Endothelial cell of umbilical vein (primary cell): ENCODE data around the gene JCAD. TPM values are rescaled to one million over a fixed set of nuclear protein-coding genes. Genes with fewer than 3 reads are reported as not detected.

ENCODE experiments used
- BruUV-seq: library from RNA; stranded (reverse); fragments of 400-500 nt; replicated peaks from 2 replicates; lab custom pipeline; 2021; lab: Mats Ljungman, UMichigan
- CTCF ChIA-PET: fragments of 300-600, 350-600 bp; sonication (Branson Sonifier 250); formaldehyde crosslinking; loops from one replicate; lab custom pipeline; 2021; ENCODE audit warnings: antibody characterized with exemption, inconsistent platforms; lab: Charles Lee
- POLR2A ChIA-PET: fragments of 300-600, 350-600 bp; sonication (Branson Sonifier 250); formaldehyde crosslinking; loops from one replicate; lab custom pipeline; 2021; ENCODE audit warnings: antibody characterized with exemption, inconsistent platforms; lab: Charles Lee
- DNase-seq: peaks from one replicate; pipeline ENCODE4 v3.0.0-alpha.2; 2011; ENCODE audit warnings: low read depth, low spot score
- FAIRE-seq: peaks from 2 replicates; lab custom pipeline; 2011; peaks lifted over from hg19 to GRCh38; lab: Jason Lieb, UNC
- H2AFZ ChIP-seq: 2 replicates; pipeline ENCODE4 v1.6.0; 2012; ENCODE audit warnings: low read depth, low read length, control low read depth, inconsistent platforms
- H3K27ac ChIP-seq: 2 replicates; pipeline ENCODE4 v1.5.1; 2011; ENCODE audit warnings: low read depth, mild to moderate bottlenecking, control low read depth, low read length, moderate library complexity; ENCODE audit not compliant: insufficient read depth
- H3K27me3 ChIP-seq, 2 experiments: 2 replicates each; pipeline versions ENCODE4 v1.6.0 to v1.6.1; 2011; ENCODE audit warnings: low read length in 2 of 2, mixed read lengths in 1 of 2; ENCODE audit not compliant: control insufficient read depth in 2 of 2, insufficient read depth in 2 of 2
- H3K36me3 ChIP-seq, 2 experiments: 2 replicates in 1 of 2; 3 replicates in 1 of 2; pipeline ENCODE4 v1.5.1; 2011; ENCODE audit warnings: low read length in 2 of 2, mild to moderate bottlenecking in 1 of 2, moderate library complexity in 1 of 2; ENCODE audit not compliant: control insufficient read depth in 2 of 2, insufficient read depth in 2 of 2; ENCODE audit errors: extremely low read depth in 1 of 2
- H3K4me1 ChIP-seq: 3 replicates; pipeline ENCODE4 v1.5.1; 2011; ENCODE audit warnings: mild to moderate bottlenecking, low read length; ENCODE audit not compliant: control insufficient read depth, insufficient read depth; ENCODE audit errors: extremely low read depth
- H3K4me2 ChIP-seq: 2 replicates; pipeline ENCODE4 v1.6.1; 2011; ENCODE audit warnings: low read length, control low read depth, mixed read lengths; ENCODE audit not compliant: insufficient read depth
- H3K4me3 ChIP-seq, 3 experiments: fragments of 200-600 bp in 1 of 3; sonication (generic), shearing (Covaris generic) in 1 of 3; replicated peaks in 1 of 3; 2 replicates each; pipeline ENCODE4 v1.5.1; 2011 to 2016; ENCODE audit warnings: control low read depth in 3 of 3, low read length in 3 of 3, mild to moderate bottlenecking in 2 of 3, inconsistent platforms in 1 of 3, low read depth in 1 of 3, moderate library complexity in 1 of 3; ENCODE audit not compliant: insufficient read depth in 1 of 3
- H3K79me2 ChIP-seq: 2 replicates; pipeline ENCODE4 v1.6.0; 2012; ENCODE audit warnings: low read length, inconsistent platforms; ENCODE audit not compliant: control insufficient read depth, insufficient read depth
- H3K9ac ChIP-seq: replicated peaks from 2 replicates; pipeline ENCODE3; 2011; ENCODE audit warnings: low read length, control low read depth; ENCODE audit not compliant: insufficient read depth; ENCODE audit errors: extremely low read depth
- H3K9me1 ChIP-seq: replicated peaks from 3 replicates; pipeline ENCODE4 v1.6.0; 2011; ENCODE audit warnings: mild to moderate bottlenecking, low read length; ENCODE audit not compliant: control insufficient read depth, insufficient read depth; ENCODE audit errors: extremely low read depth
- H3K9me3 ChIP-seq: replicated peaks from 2 replicates; pipeline ENCODE4 v1.5.1; 2012; ENCODE audit warnings: low read length, inconsistent platforms; ENCODE audit not compliant: control insufficient read depth, insufficient read depth
- H4K20me1 ChIP-seq: replicated peaks from 2 replicates; pipeline ENCODE3; 2011; ENCODE audit warnings: mild to moderate bottlenecking, low read length; ENCODE audit not compliant: control insufficient read depth, insufficient read depth; ENCODE audit errors: extremely low read depth
- EZH2 ChIP-seq: IDR thresholded peaks from 2 replicates; pipeline ENCODE4 v1.6.1; 2012; ENCODE audit warnings: borderline replicate concordance, low read depth, mild to moderate bottlenecking, moderate library complexity, low read length, inconsistent platforms; ENCODE audit not compliant: severe bottlenecking
- FOS ChIP-seq: IDR thresholded peaks from 2 replicates; pipeline ENCODE4 v1.6.1; 2011; ENCODE audit warnings: mild to moderate bottlenecking, low read length, moderate library complexity, borderline replicate concordance; ENCODE audit not compliant: insufficient read depth
- GATA2 ChIP-seq: IDR thresholded peaks from 2 replicates; pipeline ENCODE4 v1.7.0; 2011; ENCODE audit warnings: low read depth, mild to moderate bottlenecking, moderate library complexity, mixed read lengths, low read length; ENCODE audit not compliant: insufficient read length, insufficient read depth
- JUN ChIP-seq: IDR thresholded peaks from 2 replicates; pipeline ENCODE4 v1.6.1; 2011; ENCODE audit warnings: borderline replicate concordance, low read depth; ENCODE audit not compliant: insufficient read length, insufficient read depth
- MYC ChIP-seq: IDR thresholded peaks from one replicate; pipeline ENCODE4 v1.6.1; 2011; ENCODE audit warnings: mild to moderate bottlenecking, low read depth, low read length
- POLR2A ChIP-seq: IDR thresholded peaks from 2 replicates; pipeline ENCODE4 v1.6.1; 2012; ENCODE audit warnings: low read depth, mild to moderate bottlenecking, control low read depth, low read length
- POLR2AphosphoS5 ChIP-seq: IDR thresholded peaks from 2 replicates; pipeline ENCODE4 v1.6.1; 2012; ENCODE audit warnings: low read depth, mild to moderate bottlenecking, control low read depth, low read length, moderate library complexity; ENCODE audit not compliant: insufficient read depth
- dilution Hi-C: fragments of 300-500 bp; cut with MboI; formaldehyde crosslinking; loops from one replicate; pipeline ENCODE4 v1.15.0; 2019; ENCODE audit warnings: low sequenced_read_pairs; ENCODE audit not compliant: extremely low pct_ligation_motif_present
- intact Hi-C: fragments of 100-400 bp; cut with micrococcal nuclease; formaldehyde crosslinking; loops from one replicate; pipeline ENCODE4 v1.10.0; 2022
- polyA plus RNA-seq, 4 experiments: library from polyadenylated mRNA; depleted of rRNA in 3 of 4; stranded (reverse) in 3 of 4; unstranded in 1 of 4; fragments of >200 nt; gene quantifications; 2 replicates each; pipeline versions ENCODE4 v1.2.1 to v1.2.3, GENCODE V29; 2011 to 2012; ENCODE audit warnings: missing spikeins in 1 of 4
- total RNA-seq: library from RNA; stranded (reverse); gene quantifications from 2 replicates; pipeline ENCODE4 v1.2.3, GENCODE V29; 2021
- TF ChIP-seq, protein P1 (sequence below), 2 donors: IDR thresholded peaks; 1 replicate in 1 of 2; 2 replicates in 1 of 2; pipeline ENCODE4 v1.5.1; 2011; ENCODE audit warnings: low read length in 2 of 2, mild to moderate bottlenecking in 2 of 2, moderate library complexity in 2 of 2, control low read depth in 1 of 2, inconsistent platforms in 1 of 2, low read depth in 1 of 2; ENCODE audit not compliant: insufficient read depth in 1 of 2; ENCODE audit errors: extremely low read depth in 1 of 2
- TF ChIP-seq, protein P2 (sequence below): IDR thresholded peaks from 2 replicates; pipeline ENCODE4 v1.6.1; 2011; ENCODE audit not compliant: insufficient read depth, insufficient read length

Gene JCAD
- total and polyA plus RNA-seq, 2 donors (not counting 3 experiments of a cell fraction or from before 2014, with no cell fraction given): 17.5 to 76.3 TPM

DNA sequence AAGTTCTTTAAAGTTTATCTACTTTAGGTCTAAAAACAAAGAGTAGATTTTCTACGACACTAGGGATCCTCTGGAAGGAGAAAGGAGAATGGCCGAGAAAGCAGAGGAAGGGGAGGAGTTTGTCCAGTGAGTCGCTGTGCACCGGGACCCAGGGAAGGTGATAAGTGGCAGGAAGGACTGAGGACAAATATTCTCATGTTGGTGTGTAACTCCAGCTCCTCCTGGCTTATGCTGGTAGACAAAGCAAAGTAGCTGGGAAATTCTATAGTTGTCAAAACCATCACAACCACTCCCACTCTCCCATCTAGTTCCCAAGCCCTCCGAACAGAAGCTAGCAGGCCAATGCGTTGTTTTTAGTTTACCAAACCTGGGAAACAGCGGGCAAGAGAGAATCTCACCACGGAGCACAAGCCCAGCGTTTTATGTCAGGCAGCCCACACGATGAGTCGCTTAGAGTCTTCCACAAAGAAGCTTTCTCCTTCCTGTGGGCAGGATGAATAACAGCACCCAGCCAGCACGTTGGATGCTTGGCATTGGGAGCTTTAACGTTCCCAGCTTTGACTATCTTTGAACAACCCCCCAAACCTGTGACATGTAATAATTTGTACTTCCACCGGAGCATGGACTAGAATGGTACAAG lies 32.9 kb upstream of the JCAD start:
- peaks cover 0 to 2% of the 10 kb centered on the region in 2 experiments for H3K27me3 ChIP-seq
- FAIRE-seq (no peak), DNase-seq (no peak)
- H3K4me3 ChIP-seq: no peak overlapping the region
- ChIA-PET POLR2A (no interaction called here), CTCF (interaction anchor here (0.6 to 1.7 kb wide), 5 partner anchors 11 to 240 kb away, joined by 3 to 9 read pairs (median 4); no protein-coding TSS in a partner anchor)
- TF ChIP-seq FOS (no peak), EZH2 (no peak), GATA2 (no peak), JUN (no peak), MYC (no peak), POLR2AphosphoS5 (no peak), POLR2A (no peak)
- TF ChIP-seq, protein P1, sequence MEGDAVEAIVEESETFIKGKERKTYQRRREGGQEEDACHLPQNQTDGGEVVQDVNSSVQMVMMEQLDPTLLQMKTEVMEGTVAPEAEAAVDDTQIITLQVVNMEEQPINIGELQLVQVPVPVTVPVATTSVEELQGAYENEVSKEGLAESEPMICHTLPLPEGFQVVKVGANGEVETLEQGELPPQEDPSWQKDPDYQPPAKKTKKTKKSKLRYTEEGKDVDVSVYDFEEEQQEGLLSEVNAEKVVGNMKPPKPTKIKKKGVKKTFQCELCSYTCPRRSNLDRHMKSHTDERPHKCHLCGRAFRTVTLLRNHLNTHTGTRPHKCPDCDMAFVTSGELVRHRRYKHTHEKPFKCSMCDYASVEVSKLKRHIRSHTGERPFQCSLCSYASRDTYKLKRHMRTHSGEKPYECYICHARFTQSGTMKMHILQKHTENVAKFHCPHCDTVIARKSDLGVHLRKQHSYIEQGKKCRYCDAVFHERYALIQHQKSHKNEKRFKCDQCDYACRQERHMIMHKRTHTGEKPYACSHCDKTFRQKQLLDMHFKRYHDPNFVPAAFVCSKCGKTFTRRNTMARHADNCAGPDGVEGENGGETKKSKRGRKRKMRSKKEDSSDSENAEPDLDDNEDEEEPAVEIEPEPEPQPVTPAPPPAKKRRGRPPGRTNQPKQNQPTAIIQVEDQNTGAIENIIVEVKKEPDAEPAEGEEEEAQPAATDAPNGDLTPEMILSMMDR (IDR thresholded peaks at IDR 0.05; ENCODE audit: extremely low read depth in 1 of 2, insufficient read depth in 1 of 2, low read depth in 1 of 2, low read length in 2 of 2): no peak
- TF ChIP-seq, protein P2, sequence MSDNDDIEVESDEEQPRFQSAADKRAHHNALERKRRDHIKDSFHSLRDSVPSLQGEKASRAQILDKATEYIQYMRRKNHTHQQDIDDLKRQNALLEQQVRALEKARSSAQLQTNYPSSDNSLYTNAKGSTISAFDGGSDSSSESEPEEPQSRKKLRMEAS: no peak
- H4K20me1 ChIP-seq: no peaks in the 10 kb centered on the region
- dilution Hi-C loops: no loop called here
- intact Hi-C loops: no loop called here
- no peak overlapping the region for H3K9ac ChIP-seq
- no peaks in the 10 kb centered on the region for H3K36me3 ChIP-seq
- no peaks in the 10 kb centered on the region for H3K9me1 ChIP-seq
- no peaks in the 10 kb centered on the region for H3K9me3 ChIP-seq
- no TSS peak for BruUV-seq
- no peak overlapping the region for H3K4me2 ChIP-seq
- peak overlapping the region; percentile 41 for H2AFZ ChIP-seq
- H3K27ac ChIP-seq: no peak overlapping the region
- no peaks in the 10 kb centered on the region for H3K4me1 ChIP-seq
- no peaks in the 10 kb centered on the region for H3K79me2 ChIP-seq
